HG03520 (cell line): ENCODE measurements around the gene CAMTA1.

Experiments
- ATAC-seq: cut with Tn5 transposase; IDR thresholded peaks from one replicate; pipeline ENCODE4 v1.9.1; 2021; ENCODE audit warnings: mild to moderate bottlenecking, moderate library complexity; ENCODE audit not compliant: unreplicated experiment

CAMTA1 gene

GRCh38 chr1:7293702-7294629 lies 508.7 kb downstream of the CAMTA1 start:
- no peak for ATAC-seq

- ATAC-seq: no peak
Observed at GRCh38 chr1:7294636-7295035, 509.4 kb downstream of the CAMTA1 start.

- no peak for ATAC-seq
Observed at GRCh38 chr1:7295946-7296345, 510.7 kb downstream of the CAMTA1 start.

- ATAC-seq: no peak
Observed at GRCh38 chr1:7296968-7297367, 511.7 kb downstream of the CAMTA1 start.

- ATAC-seq: no peak
Observed at GRCh38 chr1:7298145-7298544, 512.9 kb downstream of the CAMTA1 start.

- ATAC-seq: no peak
Observed at GRCh38 chr1:7298749-7299151, 513.5 kb downstream of the CAMTA1 start.

- ATAC-seq: no peak
Observed at GRCh38 chr1:7299329-7299799, 514.1 kb downstream of the CAMTA1 start.

GRCh38 chr1:7299994-7300393 lies 514.7 kb downstream of the CAMTA1 start:
- ATAC-seq: no peak

GRCh38 chr1:7300893-7301663 lies 515.8 kb downstream of the CAMTA1 start:
- ATAC-seq: no peak

GRCh38 chr1:7301664-7301981 lies 516.4 kb downstream of the CAMTA1 start:
- ATAC-seq: no peak

GRCh38 chr1:7302126-7302525 lies 516.9 kb downstream of the CAMTA1 start:
- no peak for ATAC-seq

- ATAC-seq: no peak
Observed at GRCh38 chr1:7302873-7303272, 517.6 kb downstream of the CAMTA1 start.

GRCh38 chr1:7303554-7304317 lies 518.5 kb downstream of the CAMTA1 start:
- ATAC-seq: no peak

GRCh38 chr1:7313081-7313546 lies 527.9 kb downstream of the CAMTA1 start:
- no peak for ATAC-seq

GRCh38 chr1:7313826-7314225 lies 528.6 kb downstream of the CAMTA1 start:
- no peak for ATAC-seq

- no peak for ATAC-seq
Observed at GRCh38 chr1:7315316-7315715, 530.1 kb downstream of the CAMTA1 start.

- no peak for ATAC-seq
Observed at GRCh38 chr1:7315946-7316345, 530.7 kb downstream of the CAMTA1 start.

- no peak for ATAC-seq
Observed at GRCh38 chr1:7317888-7318287, 532.6 kb downstream of the CAMTA1 start.

GRCh38 chr1:7319196-7319595 lies 533.9 kb downstream of the CAMTA1 start:
- no peak for ATAC-seq

GRCh38 chr1:7320661-7321060 lies 535.4 kb downstream of the CAMTA1 start:
- ATAC-seq: no peak

- no peak for ATAC-seq
Observed at GRCh38 chr1:7322283-7322785, 537.1 kb downstream of the CAMTA1 start.
